Measurements from ENCODE around the gene ECI1.

The ECI1 gene

DNA sequence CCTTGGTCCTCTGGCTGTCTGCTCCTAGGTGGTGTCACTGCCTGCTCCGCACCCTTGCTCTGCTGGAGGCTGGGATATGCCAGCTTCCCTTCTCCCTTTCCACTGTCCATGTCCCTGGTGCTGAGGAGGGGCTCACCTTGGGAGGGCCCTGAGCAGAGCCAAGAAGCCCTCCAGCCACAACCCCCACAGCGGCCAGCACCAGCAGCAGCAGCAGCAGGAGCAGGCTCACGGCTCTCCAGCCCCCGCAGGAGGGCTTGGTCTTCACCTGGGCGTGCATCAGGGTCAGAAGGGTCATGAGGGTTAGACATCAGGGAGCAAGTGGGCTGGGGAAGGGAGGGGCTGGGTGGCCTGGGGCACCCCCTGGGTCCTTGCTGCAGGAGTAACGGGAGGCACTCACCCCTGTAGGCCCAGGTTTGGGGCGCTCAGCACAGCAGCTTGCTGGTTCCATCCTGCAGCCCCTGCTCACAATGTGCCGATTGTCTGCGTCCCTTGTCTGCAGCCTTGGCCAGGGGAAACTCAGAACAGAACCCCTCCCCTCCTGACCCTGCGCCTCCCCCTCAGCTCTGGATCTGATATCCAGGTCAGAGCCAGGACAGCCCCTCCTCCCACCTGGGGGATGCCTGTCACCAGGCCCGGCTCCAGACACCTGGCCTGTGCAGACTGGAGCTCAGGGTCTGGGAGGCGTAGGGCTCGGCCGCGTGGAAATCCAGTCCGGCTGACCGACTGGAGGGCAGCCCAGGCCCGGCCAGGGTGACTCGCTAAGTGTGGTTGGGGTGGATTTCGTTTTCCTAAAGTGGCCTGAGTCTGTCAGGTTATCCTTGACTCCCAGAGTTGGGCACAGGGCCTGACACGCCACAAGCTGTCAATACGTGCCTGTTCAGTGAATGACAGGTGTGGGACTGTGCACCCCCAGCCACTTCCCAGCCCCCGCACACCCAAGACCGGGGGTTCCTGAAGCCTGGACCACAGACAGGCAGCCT is 40.7 kb downstream of the ECI1 start, which contains the start of gene BRICD5:
Gene BRICD5, minus strand, starts transcription at position 478 of the 980 bp plus-strand sequence. Its CDS starts 30 bp downstream, at position 448.
- CTCF ChIA-PET: interaction anchor here (1.4 kb wide), 1 partner anchor 56 kb away, joined by 4 read pairs; the partner anchor contains the start of gene TRAF7
- TF ChIP-seq, protein P1, sequence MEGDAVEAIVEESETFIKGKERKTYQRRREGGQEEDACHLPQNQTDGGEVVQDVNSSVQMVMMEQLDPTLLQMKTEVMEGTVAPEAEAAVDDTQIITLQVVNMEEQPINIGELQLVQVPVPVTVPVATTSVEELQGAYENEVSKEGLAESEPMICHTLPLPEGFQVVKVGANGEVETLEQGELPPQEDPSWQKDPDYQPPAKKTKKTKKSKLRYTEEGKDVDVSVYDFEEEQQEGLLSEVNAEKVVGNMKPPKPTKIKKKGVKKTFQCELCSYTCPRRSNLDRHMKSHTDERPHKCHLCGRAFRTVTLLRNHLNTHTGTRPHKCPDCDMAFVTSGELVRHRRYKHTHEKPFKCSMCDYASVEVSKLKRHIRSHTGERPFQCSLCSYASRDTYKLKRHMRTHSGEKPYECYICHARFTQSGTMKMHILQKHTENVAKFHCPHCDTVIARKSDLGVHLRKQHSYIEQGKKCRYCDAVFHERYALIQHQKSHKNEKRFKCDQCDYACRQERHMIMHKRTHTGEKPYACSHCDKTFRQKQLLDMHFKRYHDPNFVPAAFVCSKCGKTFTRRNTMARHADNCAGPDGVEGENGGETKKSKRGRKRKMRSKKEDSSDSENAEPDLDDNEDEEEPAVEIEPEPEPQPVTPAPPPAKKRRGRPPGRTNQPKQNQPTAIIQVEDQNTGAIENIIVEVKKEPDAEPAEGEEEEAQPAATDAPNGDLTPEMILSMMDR (IDR thresholded peaks at IDR 0.05; ENCODE audit: control extremely low read depth, extremely low read depth, low read depth, missing control alignments): no peak
- DNase-seq (ENCODE audit: extremely low spot score): no peak
- POLR2A ChIA-PET: no interaction called here

DNA sequence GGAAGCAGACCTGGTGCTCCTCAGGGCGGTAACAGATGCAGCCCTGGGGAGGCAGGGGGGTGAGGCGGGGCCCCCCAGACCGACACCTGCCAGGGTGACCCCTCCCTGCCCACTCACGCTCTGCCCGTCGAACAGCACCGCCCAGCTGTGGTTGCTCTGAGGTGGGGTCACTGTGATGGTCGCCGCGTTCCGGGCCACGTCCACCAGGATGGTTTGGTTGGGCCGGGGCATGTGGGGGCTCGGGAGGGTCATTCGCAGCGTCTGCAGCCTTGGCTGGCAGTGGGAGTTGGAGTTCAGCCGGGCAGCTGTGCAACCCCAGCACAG is 41.4 kb downstream of the ECI1 start:
- POLR2A ChIA-PET: no interaction called here
- CTCF ChIA-PET: no interaction called here
- no peak for DNase-seq (ENCODE audit: extremely low spot score)
- TF ChIP-seq, protein P1 (IDR thresholded peaks at IDR 0.05; ENCODE audit: control extremely low read depth, extremely low read depth, low read depth, missing control alignments): no peak

DNA sequence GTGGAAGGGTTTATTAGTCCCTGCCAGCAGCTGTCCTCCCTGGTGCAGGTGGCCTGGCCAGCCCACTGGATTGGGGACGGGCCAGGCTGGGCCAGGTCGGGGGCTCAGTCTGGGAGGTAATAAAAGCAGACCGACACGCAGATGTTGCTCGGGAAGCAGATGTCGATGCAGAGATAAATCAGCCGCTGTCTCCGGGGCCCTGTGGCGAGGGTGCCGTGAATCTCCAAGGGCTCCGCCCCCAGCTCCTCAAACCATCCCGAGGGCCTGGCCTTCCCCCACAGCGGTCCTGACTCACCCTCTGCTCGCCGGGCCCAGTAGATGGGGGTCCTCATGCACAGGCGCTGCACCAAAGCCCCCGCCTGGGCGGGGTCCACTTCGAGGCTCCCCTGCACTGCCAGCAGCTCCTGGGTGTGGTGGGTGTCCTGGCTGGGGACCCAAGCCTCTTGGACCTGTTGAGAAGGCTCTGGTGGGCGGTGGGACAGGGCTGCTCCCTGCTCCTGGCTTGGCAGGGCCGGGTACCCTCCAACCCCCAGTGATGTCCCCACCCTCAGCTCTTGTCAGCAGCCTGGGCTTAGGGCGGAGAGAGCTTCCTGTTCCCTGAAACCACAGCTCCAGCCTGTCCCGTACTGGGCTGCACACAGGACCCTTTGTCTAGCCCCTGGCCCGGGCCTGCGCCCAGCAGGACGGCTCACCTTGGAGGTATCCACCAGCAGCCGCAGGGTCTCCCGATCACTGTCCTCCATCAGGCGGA is 42.0 kb downstream of the ECI1 start:
- no peak for DNase-seq (ENCODE audit: extremely low spot score)
- ChIA-PET POLR2A (interaction anchor here (0.5 kb wide), 1 partner anchor 37 kb away, joined by 3 read pairs; no protein-coding TSS in a partner anchor), CTCF (interaction anchor here (1.5 kb wide), 1 partner anchor 15 kb away, joined by 6 read pairs; no protein-coding TSS in a partner anchor)
- TF ChIP-seq, protein P1 (IDR thresholded peaks at IDR 0.05; ENCODE audit: control extremely low read depth, extremely low read depth, low read depth, missing control alignments): no peak

DNA sequence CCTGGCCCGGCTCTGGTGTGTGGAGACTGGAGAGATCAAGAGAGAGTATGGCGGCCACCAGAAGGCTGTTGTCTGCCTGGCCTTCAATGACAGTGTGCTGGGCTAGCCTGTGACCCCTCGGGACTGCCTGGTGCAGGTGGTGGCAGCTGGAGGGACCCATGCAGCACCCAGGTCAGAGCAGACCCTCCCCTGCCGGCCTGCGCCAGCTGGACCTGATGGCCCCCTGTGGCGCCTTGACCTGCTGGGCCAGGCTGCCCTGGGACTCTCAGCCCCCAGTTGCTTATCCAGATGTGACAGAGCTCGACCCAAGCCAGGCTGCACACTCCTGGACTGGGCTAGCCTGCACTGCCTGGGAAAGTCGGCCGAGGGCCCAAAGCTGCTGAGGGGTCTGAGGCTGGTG is 42.6 kb downstream of the ECI1 start:
- ChIA-PET CTCF (interaction anchor here (1.5 kb wide), 1 partner anchor 14 kb away, joined by 6 read pairs; no protein-coding TSS in a partner anchor), POLR2A (interaction anchor here (0.5 kb wide), 1 partner anchor 36 kb away, joined by 3 read pairs; no protein-coding TSS in a partner anchor)
- TF ChIP-seq, protein P1 (IDR thresholded peaks at IDR 0.05; ENCODE audit: control extremely low read depth, extremely low read depth, low read depth, missing control alignments): no peak
- DNase-seq (ENCODE audit: extremely low spot score): no peak

DNA sequence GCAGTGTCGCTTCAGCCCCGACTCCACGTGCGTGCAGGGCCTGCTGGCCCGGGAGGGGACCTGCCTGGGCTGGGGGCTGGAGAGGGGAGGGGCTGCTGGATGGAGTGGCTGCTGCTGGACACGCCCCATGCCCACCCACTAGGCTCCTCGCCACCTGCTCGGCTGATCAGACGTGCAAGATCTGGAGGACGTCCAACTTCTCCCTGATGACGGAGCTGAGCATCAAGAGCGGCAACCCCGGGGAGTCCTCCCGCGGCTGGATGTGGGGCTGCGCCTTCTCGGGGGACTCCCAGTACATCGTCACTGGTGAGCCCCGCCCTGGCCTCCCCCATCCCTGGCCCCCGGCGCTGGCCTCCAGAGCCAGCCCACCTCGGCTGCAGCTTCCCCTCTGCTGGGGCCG is 43.1 kb downstream of the ECI1 start:
- TF ChIP-seq, protein P1 (IDR thresholded peaks at IDR 0.05; ENCODE audit: control extremely low read depth, extremely low read depth, low read depth, missing control alignments): no peak
- POLR2A ChIA-PET: no interaction called here
- CTCF ChIA-PET: interaction anchor here (1.5 kb wide), 1 partner anchor 14 kb away, joined by 6 read pairs; no protein-coding TSS in a partner anchor
- DNase-seq (ENCODE audit: extremely low spot score): no peak

DNA sequence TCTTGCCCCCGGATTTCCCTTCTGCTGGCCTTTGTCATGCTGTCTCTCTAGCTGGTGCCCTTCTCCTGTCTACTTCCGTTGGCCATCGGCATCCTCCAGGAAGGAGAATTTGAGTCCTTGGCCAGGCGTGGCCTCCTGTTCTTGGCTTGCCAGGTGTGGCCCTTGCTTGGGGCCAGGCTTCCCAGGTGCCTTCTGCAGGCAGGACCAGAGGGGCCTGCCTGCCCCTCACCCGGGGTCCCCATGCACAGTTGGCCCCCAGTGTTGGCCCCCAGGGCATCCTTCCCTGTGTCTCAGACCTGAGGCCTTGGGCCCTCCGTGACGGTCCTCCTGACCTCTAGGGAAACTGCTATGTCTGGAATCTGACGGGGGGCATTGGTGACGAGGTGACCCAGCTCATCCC is 43.5 kb downstream of the ECI1 start:
- TF ChIP-seq, protein P1 (IDR thresholded peaks at IDR 0.05; ENCODE audit: control extremely low read depth, extremely low read depth, low read depth, missing control alignments): no peak
- DNase-seq (ENCODE audit: extremely low spot score): no peak
- POLR2A ChIA-PET: no interaction called here
- CTCF ChIA-PET: interaction anchor here (1.5 kb wide), 1 partner anchor 13 kb away, joined by 6 read pairs; no protein-coding TSS in a partner anchor
